K562 (cell line): ENCODE data around the gene MCM6. TPM values are rescaled to one million over a fixed set of nuclear protein-coding genes. Genes with fewer than 3 reads are reported as not detected.

ENCODE experiments used
- BCL6 ChIP-seq: fragments of 250-450 bp; sonication (Bioruptor Pico); IDR thresholded peaks from 2 replicates; pipeline ENCODE4 v1.4.0; 2020
- CREB3L1 ChIP-seq: fragments of 450-650 bp; IDR thresholded peaks from 2 replicates; pipeline ENCODE4 v1.6.1; 2014; ENCODE audit warnings: low read depth, mild to moderate bottlenecking, moderate library complexity, borderline replicate concordance
- E2F3 ChIP-seq: fragments of 250-450 bp; sonication (Bioruptor Pico); IDR thresholded peaks from 2 replicates; pipeline ENCODE4 v1.4.0; 2020; ENCODE audit warnings: mild to moderate bottlenecking
- FOXM1 ChIP-seq, 2 experiments: fragments of 450-650 bp in 1 of 2; sonication (generic) in 1 of 2; formaldehyde crosslinking in 1 of 2; IDR thresholded peaks; 2 replicates each; pipeline versions ENCODE4 v1.6.1 to v1.9.0; 2017 to 2022; ENCODE audit warnings: low read depth in 2 of 2, mild to moderate bottlenecking in 2 of 2, missing genetic modification reagents in 1 of 2, moderate library complexity in 1 of 2
- HDAC3 ChIP-seq: fragments of 450-650 bp; IDR thresholded peaks from 2 replicates; pipeline ENCODE4 v1.6.1; 2018; ENCODE audit warnings: borderline replicate concordance, mild to moderate bottlenecking, moderate library complexity; ENCODE audit not compliant: partially characterized antibody
- HMG20B ChIP-seq: fragments of 250-450 bp; sonication (Bioruptor Pico); IDR thresholded peaks from 2 replicates; pipeline ENCODE4 v1.5.0; 2021; ENCODE audit warnings: mild to moderate bottlenecking
- MECOM ChIP-seq: fragments of 250-450 bp; sonication (Bioruptor Pico); IDR thresholded peaks from 2 replicates; pipeline ENCODE4 v1.8.0; 2022; ENCODE audit warnings: inconsistent platforms
- MEIS2 ChIP-seq: fragments of 450-650 bp; IDR thresholded peaks from 2 replicates; pipeline ENCODE4 v1.6.1; 2014; ENCODE audit warnings: mild to moderate bottlenecking; ENCODE audit not compliant: partially characterized antibody
- NRF1 ChIP-seq, 2 experiments: fragments of 450-650 bp; IDR thresholded peaks in 1 of 2; conservative IDR thresholded peaks in 1 of 2; 2 replicates each; pipeline ENCODE4 v1.6.1; 2014; ENCODE audit warnings: mild to moderate bottlenecking in 2 of 2
- POLR2AphosphoS2 ChIP-seq: IDR thresholded peaks from 2 replicates; pipeline ENCODE4 v1.6.1; 2012; ENCODE audit warnings: low read length, improper control_type of control experiment
- RBFOX2 ChIP-seq: fragments of 200-400 bp; formaldehyde crosslinking; IDR thresholded peaks from 2 replicates; pipeline ENCODE4 v1.6.1; 2017; ENCODE audit warnings: low read depth, mild to moderate bottlenecking, low read length, moderate library complexity
- RBM34 ChIP-seq: fragments of 200-400 bp; formaldehyde crosslinking; IDR thresholded peaks from 2 replicates; pipeline ENCODE4 v1.6.1; 2018; ENCODE audit warnings: low read length, borderline replicate concordance; ENCODE audit not compliant: insufficient read depth
- SLC30A9 ChIP-seq: fragments of 250-450 bp; sonication (Bioruptor Pico); IDR thresholded peaks from 2 replicates; pipeline ENCODE4 v1.8.0; 2022; ENCODE audit warnings: mild to moderate bottlenecking, moderate library complexity
- TEAD4 ChIP-seq, 2 experiments: sonication (generic) in 1 of 2; formaldehyde crosslinking in 1 of 2; IDR thresholded peaks; 2 replicates each; pipeline versions ENCODE4 v1.6.1 to v1.8.0; 2012 to 2022; ENCODE audit warnings: borderline replicate concordance in 1 of 2, inconsistent platforms in 1 of 2, low read length in 1 of 2, mild to moderate bottlenecking in 1 of 2, missing genetic modification reagents in 1 of 2
- XRCC4 ChIP-seq: IDR thresholded peaks from one replicate; pipeline ENCODE4 v1.6.1; 2011; ENCODE audit not compliant: insufficient read depth, insufficient read length; ENCODE audit errors: extremely low read depth
- YBX1 ChIP-seq: fragments of 450-650 bp; IDR thresholded peaks from 2 replicates; pipeline ENCODE4 v1.7.1; 2016; ENCODE audit warnings: mild to moderate bottlenecking
- ZFP36 ChIP-seq: fragments of 150-350 bp; IDR thresholded peaks from 2 replicates; pipeline ENCODE4 v1.6.1; 2018; ENCODE audit warnings: low read length, low read depth; ENCODE audit not compliant: partially characterized antibody
- ZNF197 ChIP-seq: fragments of 200-800 bp; sonication (Bioruptor generic); IDR thresholded peaks from 2 replicates; pipeline ENCODE4 v1.6.1; 2016; ENCODE audit warnings: low read depth, missing genetic modification characterization, missing compliant biosample characterization
- ZNF232 ChIP-seq: sonication (generic); formaldehyde crosslinking; IDR thresholded peaks from 2 replicates; pipeline ENCODE4 v1.8.0; 2022; ENCODE audit warnings: mild to moderate bottlenecking, missing genetic modification reagents
- ZNF512 ChIP-seq: IDR thresholded peaks from 2 replicates; pipeline ENCODE4 v1.6.1; 2016; ENCODE audit warnings: missing genetic modification characterization, missing compliant biosample characterization
- ZNF655 ChIP-seq: fragments of 250-450 bp; sonication (Bioruptor Pico); IDR thresholded peaks from 2 replicates; pipeline ENCODE4 v1.5.0; 2021
- polyA plus RNA-seq, 8 experiments: library from polyadenylated mRNA; depleted of rRNA in 4 of 8; stranded (reverse) in 5 of 8; unstranded in 3 of 8; fragments of >200 nt; fragmentation: Nextera tagmentation in 2 of 8; fragmentation: Illumina TruSeq in 1 of 8; extraction: Ambion mirVana in 2 of 8; extraction: Trizol in 1 of 8; gene quantifications; 2 replicates each; pipeline versions ENCODE4 v1.2.1 to v1.2.3, GENCODE V29; 2011 to 2014; ENCODE audit warnings: inconsistent platforms in 1 of 8, missing spikeins in 1 of 8
- total RNA-seq, 7 experiments: library from RNA; depleted of rRNA in 6 of 7; stranded (reverse); fragments of >200 nt in 6 of 7; fragmentation: Illumina TruSeq in 2 of 7; extraction: Trizol in 2 of 7; gene quantifications; 2 replicates each; pipeline versions ENCODE4 v1.2.1 to v1.2.3, GENCODE V29; 2011 to 2021; ENCODE audit warnings: low replicate concordance in 1 of 7

The MCM6 gene
- total and polyA plus RNA-seq, 9 of the 15 experiments (the other 6 are each of a cell fraction or from before 2014, with no cell fraction given), result 42.6 to 133 (median 82.4) TPM

GRCh38 chr2:135876066-135876711 lies at the start of gene MCM6 (continued):
- TF ChIP-seq RBM34, result no peak
- TF ChIP-seq HMG20B (CRISPR knock-in tag), result no peak
- no peak for TF ChIP-seq XRCC4
- TF ChIP-seq ZNF232 (CRISPR knock-in tag), result peak; percentile 79; the same call in 1 of the 2 replicates
- no peak for TF ChIP-seq SLC30A9 (CRISPR knock-in tag)
- TF ChIP-seq E2F3 (CRISPR knock-in tag), result peak; percentile 98
- TF ChIP-seq ZNF512 (tag), result no peak
- peak; percentile 99 for TF ChIP-seq RBFOX2
- TF ChIP-seq NRF1 (conservative IDR thresholded peaks at IDR 0.05 in 1 of 2, IDR thresholded peaks at IDR 0.05 in 1 of 2), result peak; percentile 97 to 98
- no peak for TF ChIP-seq ZNF655 (CRISPR knock-in tag)
- peak; percentile 81 for TF ChIP-seq MEIS2
- TF ChIP-seq ZFP36, result no peak
- no peak for TF ChIP-seq BCL6 (CRISPR knock-in tag)
- no peak for TF ChIP-seq HDAC3
- no peak for TF ChIP-seq MECOM
- no peak for TF ChIP-seq ZNF197 (CRISPR knock-in tag)
- no peak for TF ChIP-seq CREB3L1
- TF ChIP-seq FOXM1 (IDR thresholded peaks at IDR 0.05; ENCODE audit: low read depth), result peak; percentile 48; the same call in 1 of the 2 replicates
- peak; percentile 96 for TF ChIP-seq FOXM1 (CRISPR knock-in tag; IDR thresholded peaks at IDR 0.05; ENCODE audit: low read depth)
- TF ChIP-seq YBX1, result no peak
- TF ChIP-seq POLR2AphosphoS2, result no peak
- TF ChIP-seq TEAD4 (IDR thresholded peaks at IDR 0.05; ENCODE audit: low read length), result no peak
- no peak for TF ChIP-seq TEAD4 (CRISPR knock-in tag; IDR thresholded peaks at IDR 0.05; ENCODE audit: borderline replicate concordance)
